ACC112 (cell line): ENCODE measurements around the gene SMAP2.

Source experiments
- H2AFZ ChIP-seq: fragments of 200-600 bp; sonication (generic); one replicate; pipeline ENCODE4 v1.6.0; 2017; ENCODE audit warnings: antibody characterized with exemption, low read length; ENCODE audit not compliant: unreplicated experiment
- H3K27ac ChIP-seq: fragments of 200-600 bp; sonication (generic); 2 replicates; pipeline ENCODE4 v1.5.1; 2014; ENCODE audit warnings: low read depth, mild to moderate bottlenecking, antibody characterized with exemption, low read length, moderate library complexity
- H3K27me3 ChIP-seq: fragments of 200-600 bp; sonication (generic); 2 replicates; pipeline ENCODE4 v1.6.1; 2014; ENCODE audit warnings: mild to moderate bottlenecking, antibody characterized with exemption, low read length, moderate library complexity, mixed read lengths; ENCODE audit not compliant: insufficient read depth
- H3K36me3 ChIP-seq: fragments of 200-600 bp; sonication (generic); 2 replicates; pipeline ENCODE4 v1.6.1; 2016; ENCODE audit warnings: mild to moderate bottlenecking, antibody characterized with exemption, low read length, moderate library complexity, mixed read lengths; ENCODE audit not compliant: insufficient read depth
- H3K4me1 ChIP-seq: fragments of 200-600 bp; sonication (generic); one replicate; pipeline ENCODE4 v1.6.1; 2016; ENCODE audit warnings: low read length, mixed read lengths; ENCODE audit not compliant: insufficient read depth, unreplicated experiment, control insufficient read depth
- H3K4me3 ChIP-seq: fragments of 200-600 bp; sonication (generic); 2 replicates; pipeline ENCODE4 v1.5.1; 2014; ENCODE audit warnings: mild to moderate bottlenecking, low read depth, low read length
- H3K79me2 ChIP-seq: fragments of 200-600 bp; sonication (generic); one replicate; pipeline ENCODE4 v1.6.0; 2016; ENCODE audit warnings: low read length; ENCODE audit not compliant: control insufficient read depth, unreplicated experiment, insufficient read depth

The SMAP2 gene

GRCh38 chr1:40389871-40390560, 16.5 kb downstream of the SMAP2 start:
- Histone ChIP-seq H3K4me3 (no peak overlapping the region; the same call in 1 of the 2 replicates), H3K36me3 (no peaks in the 10 kb centered on the region), H3K27me3 (no peaks in the 10 kb centered on the region), H2AFZ (no peak overlapping the region), H3K27ac (peak overlapping the region; percentile 49), H3K79me2 (peaks cover 64% of the 10 kb centered on the region), H3K4me1 (peaks cover 30% of the 10 kb centered on the region)

GRCh38 chr1:40390857-40391256, 17.3 kb downstream of the SMAP2 start:
- H3K79me2 ChIP-seq: peaks cover 58% of the 10 kb centered on the region
- no peak overlapping the region; the same call in 1 of the 2 replicates for H3K27ac ChIP-seq

DNA sequence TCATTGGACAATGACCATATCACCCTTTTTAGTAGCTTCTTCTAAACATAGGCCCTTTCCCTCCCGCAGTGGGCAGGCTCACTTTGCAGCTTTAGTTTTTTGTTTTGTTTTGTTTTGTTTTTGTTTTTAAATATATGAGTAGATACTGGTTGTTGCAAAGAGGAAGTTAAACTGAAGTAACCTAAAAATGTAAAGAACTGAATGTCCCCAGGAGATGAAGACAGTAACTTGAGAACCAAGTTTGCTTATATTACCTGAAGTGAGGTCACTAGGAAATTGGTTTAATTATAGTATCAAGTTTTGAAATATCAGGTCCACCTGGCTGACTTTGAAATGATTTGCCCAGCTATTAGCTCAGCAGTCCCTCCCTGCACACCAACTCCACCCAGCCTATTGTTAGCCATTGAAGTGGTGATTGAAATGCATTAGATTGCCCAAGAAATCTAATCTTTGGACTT, 18.2 kb downstream of the SMAP2 start:
- Histone ChIP-seq H3K27ac (no peak overlapping the region), H2AFZ (no peak overlapping the region), H3K36me3 (no peaks in the 10 kb centered on the region), H3K4me1 (peaks cover 23% of the 10 kb centered on the region), H3K27me3 (no peaks in the 10 kb centered on the region), H3K79me2 (peaks cover 57% of the 10 kb centered on the region), H3K4me3 (no peak overlapping the region)

More at GRCh38 chr1:40390857-40391256, 17.3 kb downstream of the SMAP2 start:
- H3K36me3 ChIP-seq: no peaks in the 10 kb centered on the region
- H3K4me3 ChIP-seq: no peak overlapping the region
- H2AFZ ChIP-seq: no peak overlapping the region
- no peaks in the 10 kb centered on the region for H3K27me3 ChIP-seq
- H3K4me1 ChIP-seq: peaks cover 29% of the 10 kb centered on the region

DNA sequence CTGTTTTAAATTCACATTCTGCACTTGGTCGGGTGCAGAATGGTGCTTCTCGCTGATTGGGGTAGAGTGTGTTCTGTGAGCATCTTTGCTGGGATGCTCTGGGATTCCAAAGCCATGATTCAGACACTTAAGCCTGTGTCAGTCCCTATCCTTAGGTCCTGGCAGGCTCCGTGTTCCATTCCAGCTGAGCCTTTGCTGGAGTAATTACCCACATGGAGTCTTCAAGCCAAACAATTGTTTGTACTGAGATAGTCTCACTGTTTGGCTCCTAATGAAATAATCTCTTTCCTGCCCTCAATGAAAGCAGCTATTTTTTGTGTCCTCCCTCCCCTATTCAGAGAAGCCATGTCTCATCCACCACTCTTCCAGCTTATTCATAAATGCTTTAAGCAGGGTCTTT, 18.7 kb downstream of the SMAP2 start:
- Histone ChIP-seq H3K4me1 (peaks cover 23% of the 10 kb centered on the region), H3K27ac (0 out of 2 replicates have a peak overlapping the region, but pooled peaks have one; percentile 50), H3K36me3 (no peaks in the 10 kb centered on the region), H3K27me3 (no peaks in the 10 kb centered on the region), H2AFZ (no peak overlapping the region), H3K4me3 (no peak overlapping the region), H3K79me2 (peaks cover 57% of the 10 kb centered on the region)

DNA sequence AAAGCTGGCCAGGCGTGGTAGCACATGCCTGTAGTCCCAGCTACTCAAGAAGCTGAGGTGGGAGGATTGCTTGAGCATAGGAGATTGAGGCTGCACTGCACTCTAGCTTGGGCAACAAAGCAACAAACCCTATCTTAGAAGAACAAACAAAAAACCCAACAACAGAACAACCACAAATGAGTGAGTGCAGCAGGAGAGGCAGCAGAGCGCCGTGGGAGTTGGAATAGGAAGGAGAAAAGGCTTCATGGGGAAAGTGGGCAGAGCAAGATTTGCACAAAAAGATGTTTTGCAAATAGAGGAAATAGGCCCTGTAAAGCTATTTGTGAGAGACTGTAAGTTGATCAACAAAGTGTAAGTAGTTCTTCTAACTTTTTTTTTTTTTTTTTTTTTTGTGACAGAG, 19.6 kb downstream of the SMAP2 start:
- Histone ChIP-seq H3K4me1 (peaks cover 23% of the 10 kb centered on the region), H3K27ac (no peak overlapping the region), H3K27me3 (no peaks in the 10 kb centered on the region)

GRCh38 chr1:40394491-40395172, 21.1 kb downstream of the SMAP2 start:
- Histone ChIP-seq H3K79me2 (peaks cover 65% of the 10 kb centered on the region), H3K27me3 (no peaks in the 10 kb centered on the region), H3K27ac (no peak overlapping the region), H2AFZ (no peak overlapping the region), H3K36me3 (no peaks in the 10 kb centered on the region), H3K4me1 (peaks cover 18% of the 10 kb centered on the region), H3K4me3 (no peak overlapping the region)

More for the DNA sequence above, 19.6 kb downstream of the SMAP2 start:
- H2AFZ ChIP-seq: no peak overlapping the region
- H3K79me2 ChIP-seq: peaks cover 67% of the 10 kb centered on the region
- no peaks in the 10 kb centered on the region for H3K36me3 ChIP-seq
- H3K4me3 ChIP-seq: no peak overlapping the region

DNA sequence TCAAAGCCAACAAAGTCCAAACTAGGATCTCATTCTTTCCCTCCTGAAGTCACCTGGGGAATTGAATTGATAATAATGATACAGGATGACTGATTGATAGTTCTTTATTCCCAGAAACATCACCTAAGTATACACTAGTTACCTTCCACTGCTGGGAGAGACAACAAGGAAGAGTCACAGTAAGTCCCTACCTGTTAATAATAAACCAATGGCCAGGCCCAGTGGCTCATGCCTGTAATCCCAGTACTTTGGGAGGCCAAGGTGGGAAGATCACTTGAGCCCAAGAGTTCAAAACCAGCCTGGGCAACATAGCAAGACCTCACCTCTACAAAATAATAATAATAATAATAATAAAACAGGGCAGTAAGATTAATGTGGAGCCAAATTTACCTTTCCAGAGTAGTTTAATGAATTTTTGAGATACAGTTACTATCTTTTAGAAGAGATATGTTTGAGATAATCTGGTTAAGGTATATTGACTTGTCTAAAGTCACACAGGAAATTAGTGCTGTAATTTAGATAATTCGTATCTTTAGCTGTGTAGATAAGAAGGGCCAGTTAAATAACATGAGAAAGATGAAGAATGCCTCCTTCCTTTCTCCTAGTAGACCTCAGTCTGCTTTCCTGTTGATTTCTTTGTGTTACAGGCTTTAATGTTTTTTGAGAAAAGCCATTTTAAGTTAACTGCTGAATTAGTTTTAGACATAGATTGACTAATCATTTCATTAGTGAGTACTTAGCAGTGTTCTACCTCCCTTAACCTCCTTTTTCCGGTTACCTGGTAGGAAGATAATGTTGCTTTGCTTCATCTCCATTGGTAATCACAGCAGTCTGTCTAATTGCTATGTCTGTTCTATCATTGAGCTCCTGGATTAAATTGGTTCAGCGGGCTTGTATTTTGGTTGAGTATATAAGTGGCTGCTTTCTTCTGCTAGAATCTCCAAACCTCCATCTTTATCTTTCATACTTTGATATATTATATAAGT, 22.0 kb downstream of the SMAP2 start:
- H3K79me2 ChIP-seq: peaks cover 74% of the 10 kb centered on the region
- H3K27me3 ChIP-seq: no peaks in the 10 kb centered on the region
- H3K27ac ChIP-seq: no peak overlapping the region
- H2AFZ ChIP-seq: no peak overlapping the region
- H3K4me3 ChIP-seq: no peak overlapping the region
- peaks cover 11% of the 10 kb centered on the region for H3K4me1 ChIP-seq
- no peaks in the 10 kb centered on the region for H3K36me3 ChIP-seq

DNA sequence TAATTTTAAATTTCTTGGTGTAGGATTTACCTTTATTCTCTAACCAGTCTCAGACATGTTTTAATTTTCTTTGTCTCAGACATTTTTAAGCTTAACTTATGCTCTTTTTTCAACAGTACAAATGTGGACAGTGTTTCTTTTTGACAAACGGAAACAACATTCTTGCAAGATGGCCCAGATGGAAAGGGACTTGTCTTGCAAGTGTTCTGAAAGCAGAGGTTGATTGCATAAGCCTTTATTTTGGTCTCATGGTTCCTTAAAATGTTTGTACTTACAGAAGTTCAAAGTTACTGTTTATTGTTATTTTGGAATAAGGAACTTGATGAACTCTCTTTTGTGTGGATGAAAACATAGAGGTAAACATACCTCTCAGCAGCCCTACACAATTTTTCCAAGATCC, 22.9 kb downstream of the SMAP2 start:
- Histone ChIP-seq H3K27ac (no peak overlapping the region), H3K27me3 (no peaks in the 10 kb centered on the region), H3K4me1 (peaks cover 11% of the 10 kb centered on the region), H3K4me3 (no peak overlapping the region), H3K79me2 (peaks cover 72% of the 10 kb centered on the region), H2AFZ (no peak overlapping the region), H3K36me3 (no peaks in the 10 kb centered on the region)

DNA sequence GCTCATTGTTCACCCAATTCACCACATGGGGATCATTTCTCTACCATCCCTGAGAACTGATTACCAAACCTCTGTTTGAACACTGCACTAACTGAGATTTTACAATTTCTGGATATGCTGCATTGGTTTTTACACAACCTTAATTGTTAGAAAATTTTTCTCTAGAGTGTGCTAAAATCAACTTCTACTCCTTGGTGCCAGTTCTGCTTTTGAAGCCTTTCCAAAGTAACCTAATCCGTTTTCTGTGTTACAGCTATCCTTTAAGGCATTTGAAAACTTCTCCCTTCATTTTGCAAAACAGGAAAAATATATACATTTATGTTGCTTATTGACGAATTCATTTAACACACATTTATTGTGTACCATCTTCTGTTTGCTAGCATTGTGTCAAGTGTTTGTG, 23.7 kb downstream of the SMAP2 start:
- H3K4me1 ChIP-seq: peaks cover 4% of the 10 kb centered on the region
- H3K4me3 ChIP-seq: no peak overlapping the region
- H3K79me2 ChIP-seq: peaks cover 70% of the 10 kb centered on the region
- H3K27me3 ChIP-seq: no peaks in the 10 kb centered on the region
- no peaks in the 10 kb centered on the region for H3K36me3 ChIP-seq
- no peak overlapping the region for H2AFZ ChIP-seq
- no peak overlapping the region for H3K27ac ChIP-seq

DNA sequence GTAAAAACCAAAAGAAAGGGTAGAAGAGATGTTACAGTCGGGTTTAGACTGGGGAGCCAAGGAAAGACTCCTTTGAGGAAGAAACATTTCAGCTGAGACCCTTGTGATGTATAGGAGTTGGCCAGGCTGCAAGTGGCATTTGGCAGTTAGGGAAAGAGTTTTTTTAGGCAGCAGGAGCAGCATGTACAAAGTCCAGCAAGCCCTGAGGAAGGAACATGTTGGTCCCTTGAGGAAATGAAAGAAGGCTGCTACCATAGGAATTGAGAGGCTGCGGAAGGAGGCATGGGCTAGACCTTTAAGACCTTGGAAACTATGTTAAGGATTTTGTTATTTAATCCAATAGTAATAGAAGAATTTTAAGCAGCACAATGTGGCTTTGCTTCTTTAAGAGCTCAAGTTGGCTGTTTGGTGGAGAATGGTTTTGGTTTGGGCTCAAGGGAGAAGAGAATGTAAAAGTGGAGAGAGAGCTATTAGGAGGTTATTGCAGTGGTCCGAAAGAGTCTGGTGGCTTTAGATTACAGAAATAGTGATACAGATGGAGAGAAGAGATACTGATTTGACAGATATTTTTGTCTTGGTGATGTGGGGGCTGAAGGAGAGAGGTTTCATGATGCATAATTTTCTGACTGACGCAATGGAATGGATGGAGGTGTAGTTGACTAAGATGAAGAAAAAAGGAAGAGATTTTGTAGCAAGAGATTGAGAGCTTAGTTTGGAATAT, 26.6 kb downstream of the SMAP2 start:
- no peaks in the 10 kb centered on the region for H3K4me1 ChIP-seq
- H3K79me2 ChIP-seq: peaks cover 54% of the 10 kb centered on the region
- no peaks in the 10 kb centered on the region for H3K27me3 ChIP-seq
- H2AFZ ChIP-seq: no peak overlapping the region
- H3K4me3 ChIP-seq: no peak overlapping the region
- H3K27ac ChIP-seq: no peak overlapping the region
- H3K36me3 ChIP-seq: no peaks in the 10 kb centered on the region
